Measurements from ENCODE around the gene E2F3. TPM values are rescaled to one million over a fixed set of nuclear protein-coding genes. Genes with fewer than 3 reads are reported as not detected.

The E2F3 gene
- total and polyA plus RNA-seq, 2 donors, result 3.0 to 8.6 TPM

DNA sequence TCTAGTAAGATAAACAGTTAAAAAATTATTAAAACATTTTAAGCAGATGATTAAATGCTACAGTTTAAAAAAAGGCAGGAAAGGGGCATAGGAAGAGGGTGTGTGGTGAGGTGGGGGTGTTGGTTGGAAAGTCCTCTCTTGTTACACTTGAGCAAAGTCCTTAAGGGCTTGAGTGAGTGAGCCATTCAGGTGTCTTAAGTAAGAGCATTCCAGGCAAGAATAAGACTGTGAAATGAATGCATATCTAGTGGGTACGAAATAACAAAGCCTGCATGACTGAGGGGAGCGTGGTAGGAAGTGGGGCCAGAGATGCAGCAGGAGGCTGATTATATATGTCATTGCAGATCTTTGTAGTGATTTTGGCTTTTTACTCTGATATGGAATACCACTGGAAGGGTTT is 137.7 kb downstream of the E2F3 start:
- Histone ChIP-seq H3K4me3 (ENCODE audit: low read length in 2 of 2) (no peak overlapping the region), H3K36me3 (ENCODE audit: control insufficient read depth in 2 of 2, insufficient read depth in 2 of 2, low read length in 1 of 2) (peaks cover 6 to 10% of the 10 kb centered on the region in 2 donors), H3K27me3 (ENCODE audit: control insufficient read depth in 2 of 2, insufficient read depth in 1 of 2, low read length in 1 of 2) (no peaks in the 10 kb centered on the region), H3K9me3 (ENCODE audit: control insufficient read depth in 2 of 2, insufficient read depth in 1 of 2, low read length in 1 of 2) (no peaks in the 10 kb centered on the region), H3K27ac (ENCODE audit: low read depth in 1 of 2, low read length in 1 of 2) (no peak overlapping the region), H3K4me1 (ENCODE audit: control insufficient read depth in 2 of 2, insufficient read depth in 2 of 2, low read length in 2 of 2) (peaks cover 4 to 7% of the 10 kb centered on the region in 2 donors)
- DNase-seq (ENCODE audit: low read depth in 6 of 9, low spot score in 9 of 9), result no peak
- 96% methylated on average over 2 of the region's 2 CpGs for WGBS

DNA sequence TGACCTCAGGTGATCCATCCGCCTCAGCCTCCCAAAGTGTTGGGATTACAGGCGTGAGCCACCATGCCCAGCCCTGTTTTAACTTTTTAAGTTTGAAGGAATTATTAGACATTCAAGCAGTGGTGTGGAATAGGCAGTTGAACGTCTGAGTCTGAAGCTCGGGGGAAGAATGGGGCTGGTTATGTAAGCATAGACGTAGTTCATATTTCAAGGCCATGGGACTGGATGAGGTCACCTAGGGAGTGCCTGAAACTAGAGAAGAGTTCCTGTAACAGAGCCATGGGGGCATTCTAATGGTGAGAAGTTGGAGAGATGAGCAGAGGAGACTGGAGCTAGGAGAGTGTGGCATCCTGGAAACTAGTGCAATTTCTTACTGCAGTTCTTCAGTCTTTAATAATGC is 139.0 kb downstream of the E2F3 start:
- Histone ChIP-seq H3K4me1 (ENCODE audit: control insufficient read depth in 2 of 2, insufficient read depth in 2 of 2, low read length in 2 of 2) (peaks cover under 1 to 4% of the 10 kb centered on the region in 2 donors), H3K27me3 (ENCODE audit: control insufficient read depth in 2 of 2, insufficient read depth in 1 of 2, low read length in 1 of 2) (no peaks in the 10 kb centered on the region), H3K4me3 (ENCODE audit: low read length in 2 of 2) (no peak overlapping the region), H3K9me3 (ENCODE audit: control insufficient read depth in 2 of 2, insufficient read depth in 1 of 2, low read length in 1 of 2) (no peaks in the 10 kb centered on the region), H3K27ac (ENCODE audit: low read depth in 1 of 2, low read length in 1 of 2) (no peak overlapping the region), H3K36me3 (ENCODE audit: control insufficient read depth in 2 of 2, insufficient read depth in 2 of 2, low read length in 1 of 2) (peaks cover 13% of the 10 kb centered on the region in 2 donors)
- DNase-seq (ENCODE audit: low read depth in 6 of 9, low spot score in 9 of 9), result no peak
- 96% methylated on average over 5 of the region's 5 CpGs for WGBS

DNA sequence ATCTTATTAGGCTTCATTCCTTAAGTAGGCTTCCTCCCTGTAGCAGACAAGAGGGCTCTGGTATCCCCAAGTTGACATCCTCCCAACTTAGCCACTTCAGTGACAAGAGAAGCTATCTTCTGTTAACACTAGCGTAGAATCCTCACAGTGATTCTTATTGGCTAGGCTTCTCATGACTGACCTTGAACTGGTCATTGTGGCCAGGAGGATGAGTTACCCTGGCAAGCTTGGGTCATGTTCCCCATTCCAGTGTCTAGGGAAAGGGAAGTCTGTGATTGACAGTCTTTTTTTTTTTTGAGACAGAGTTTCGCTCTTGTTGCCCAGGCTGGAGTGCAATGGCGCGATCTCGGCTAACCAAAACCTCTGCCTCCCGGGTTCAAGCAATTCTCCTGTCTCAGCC is 139.7 kb downstream of the E2F3 start:
- 99% methylated on average over 6 of the region's 6 CpGs for WGBS
- no peaks in the 10 kb centered on the region for H3K4me1 ChIP-seq (ENCODE audit: control insufficient read depth in 2 of 2, insufficient read depth in 2 of 2, low read length in 2 of 2)

DNA sequence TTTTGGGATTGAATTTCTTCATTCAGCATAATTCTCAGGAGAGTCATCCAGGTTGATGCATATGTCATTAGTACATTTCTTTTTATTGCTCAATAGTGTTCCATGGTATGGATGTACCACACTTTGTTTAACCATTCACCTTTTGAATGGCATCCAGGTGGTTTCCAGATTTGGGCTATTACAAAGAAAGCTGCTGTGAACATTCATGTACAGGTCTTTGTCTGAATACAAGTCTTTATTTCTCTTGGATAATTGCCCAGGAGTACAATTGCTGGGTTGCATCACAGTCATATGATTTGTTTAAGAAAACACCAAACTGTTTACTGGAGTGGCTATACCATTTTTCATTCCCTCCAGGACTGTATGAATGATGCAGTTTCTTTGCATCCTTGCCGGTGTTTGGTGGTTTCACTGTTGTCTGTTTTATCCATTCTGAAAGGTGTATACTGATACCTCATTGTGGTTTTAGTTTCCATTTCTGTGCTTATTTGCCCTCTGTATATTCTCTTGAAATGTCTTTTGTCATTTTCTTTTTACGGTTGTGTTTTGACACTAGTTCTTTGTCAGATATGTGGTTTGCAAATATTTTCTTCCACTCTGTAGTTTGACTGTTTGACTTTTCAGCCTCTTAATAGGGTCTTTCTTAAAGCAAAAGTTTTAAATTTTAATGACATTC is 141.4 kb downstream of the E2F3 start:
- no peak overlapping the region for H3K4me3 ChIP-seq (ENCODE audit: low read length in 2 of 2)
- peak in 1 of 9 donors; percentile 52 for DNase-seq (ENCODE audit: low read depth in 6 of 9, low spot score in 9 of 9)
- no peaks in the 10 kb centered on the region for H3K4me1 ChIP-seq (ENCODE audit: control insufficient read depth in 2 of 2, insufficient read depth in 2 of 2, low read length in 2 of 2)
- H3K27me3 ChIP-seq (ENCODE audit: control insufficient read depth in 2 of 2, insufficient read depth in 1 of 2, low read length in 1 of 2), result no peaks in the 10 kb centered on the region
- 9% methylated on average over 2 of the region's 2 CpGs for WGBS
- peaks cover 15 to 25% of the 10 kb centered on the region in 2 donors for H3K36me3 ChIP-seq (ENCODE audit: control insufficient read depth in 2 of 2, insufficient read depth in 2 of 2, low read length in 1 of 2)
- no peaks in the 10 kb centered on the region for H3K9me3 ChIP-seq (ENCODE audit: control insufficient read depth in 2 of 2, insufficient read depth in 1 of 2, low read length in 1 of 2)
- no peak overlapping the region for H3K27ac ChIP-seq (ENCODE audit: low read depth in 1 of 2, low read length in 1 of 2)

More for the DNA sequence above, 139.7 kb downstream of the E2F3 start:
- Histone ChIP-seq H3K9me3 (ENCODE audit: control insufficient read depth in 2 of 2, insufficient read depth in 1 of 2, low read length in 1 of 2) (no peaks in the 10 kb centered on the region), H3K27ac (ENCODE audit: low read depth in 1 of 2, low read length in 1 of 2) (no peak overlapping the region), H3K36me3 (ENCODE audit: control insufficient read depth in 2 of 2, insufficient read depth in 2 of 2, low read length in 1 of 2) (peaks cover 13 to 17% of the 10 kb centered on the region in 2 donors), H3K27me3 (ENCODE audit: control insufficient read depth in 2 of 2, insufficient read depth in 1 of 2, low read length in 1 of 2) (no peaks in the 10 kb centered on the region), H3K4me3 (ENCODE audit: low read length in 2 of 2) (no peak overlapping the region)
- DNase-seq (ENCODE audit: low read depth in 6 of 9, low spot score in 9 of 9), result no peak

Other genes starting within 250 kb of the E2F3 start
- gene MBOAT1, start 189.4 kb upstream of the E2F3 start, total RNA-seq, result 4.7 TPM
- gene MBOAT1, start 189.4 kb upstream of the E2F3 start, polyA plus RNA-seq, result 2.3 TPM
- gene CDKAL1, start 132.6 kb downstream of the E2F3 start, total RNA-seq, result 19.9 TPM
- gene CDKAL1, start 132.6 kb downstream of the E2F3 start, polyA plus RNA-seq, result 9.8 TPM

Measured in thymus (tissue), 11 donors.